SJSA1 (cell line): ENCODE measurements around the gene IL26. TPM values are rescaled to one million over a fixed set of nuclear protein-coding genes. Genes with fewer than 3 reads are reported as not detected.

Source experiments
- DNase-seq, 2 experiments: peaks; one replicate each; pipeline ENCODE4 v3.0.0-alpha.2; 2015 to 2020; ENCODE audit warnings: low spot score in 2 of 2, low read depth in 1 of 2
- H3K27ac ChIP-seq: fragments of 250-450 bp; sonication (Bioruptor Pico); 2 replicates; pipeline ENCODE4 v1.5.1; 2020; ENCODE audit warnings: mild to moderate bottlenecking, moderate library complexity
- H3K27me3 ChIP-seq: fragments of 250-450 bp; sonication (Bioruptor Pico); replicated peaks from 2 replicates; pipeline ENCODE4 v1.5.1; 2020; ENCODE audit warnings: mild to moderate bottlenecking, moderate library complexity
- H3K36me3 ChIP-seq: fragments of 250-450 bp; sonication (Bioruptor Pico); 2 replicates; pipeline ENCODE4 v1.5.1; 2020; ENCODE audit warnings: mild to moderate bottlenecking
- H3K4me1 ChIP-seq: fragments of 250-450 bp; sonication (Bioruptor Pico); replicated peaks from 2 replicates; pipeline ENCODE4 v1.6.1; 2021; ENCODE audit warnings: mild to moderate bottlenecking
- H3K4me3 ChIP-seq: fragments of 250-450 bp; sonication (Bioruptor Pico); 2 replicates; pipeline ENCODE4 v1.5.1; 2020; ENCODE audit warnings: mild to moderate bottlenecking
- H3K9me3 ChIP-seq: fragments of 250-450 bp; sonication (Bioruptor Pico); replicated peaks from 2 replicates; pipeline ENCODE4 v1.5.1; 2020; ENCODE audit warnings: mild to moderate bottlenecking
- total RNA-seq: library from RNA; depleted of rRNA; stranded (reverse); fragments of >200 nt; shearing (Covaris generic); gene quantifications from 2 replicates; pipeline ENCODE4 v1.2.3, GENCODE V29; 2014

Gene IL26
- total RNA-seq, 1 experiment from 2014 or later: not detected

GRCh38 chr12:68252077-68252476, 26.5 kb upstream of the IL26 start:
- Histone ChIP-seq H3K27me3 (no peaks in the 10 kb centered on the region), H3K9me3 (no peaks in the 10 kb centered on the region)

DNA sequence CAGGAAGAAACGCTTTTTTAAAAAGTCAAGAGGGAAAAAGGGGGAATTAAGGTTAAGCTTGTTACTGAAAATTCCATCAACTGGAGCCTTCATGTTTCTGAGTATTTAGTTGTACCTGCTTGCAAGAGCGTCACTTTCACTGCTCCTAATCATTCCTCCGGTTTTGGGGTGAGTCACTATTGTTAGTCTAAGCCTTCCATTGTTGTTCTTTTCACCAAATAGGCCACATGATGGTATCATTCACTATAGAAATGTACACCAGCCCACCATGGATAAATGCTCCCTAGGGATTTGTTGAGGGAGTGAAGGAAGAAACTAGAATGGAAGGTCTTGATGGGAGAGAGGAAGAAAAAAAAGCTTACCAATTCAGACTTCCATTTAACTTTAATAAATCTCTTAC, 24.8 kb upstream of the IL26 start:
- DNase-seq: no peak
- Histone ChIP-seq H3K9me3 (no peaks in the 10 kb centered on the region), H3K27ac (no peak overlapping the region), H3K4me1 (no peaks in the 10 kb centered on the region), H3K36me3 (no peaks in the 10 kb centered on the region), H3K4me3 (no peak overlapping the region), H3K27me3 (no peaks in the 10 kb centered on the region)

More at GRCh38 chr12:68252077-68252476, 26.5 kb upstream of the IL26 start:
- no peak for DNase-seq
- Histone ChIP-seq H3K27ac (no peak overlapping the region), H3K36me3 (no peaks in the 10 kb centered on the region), H3K4me3 (no peak overlapping the region), H3K4me1 (no peaks in the 10 kb centered on the region)

DNA sequence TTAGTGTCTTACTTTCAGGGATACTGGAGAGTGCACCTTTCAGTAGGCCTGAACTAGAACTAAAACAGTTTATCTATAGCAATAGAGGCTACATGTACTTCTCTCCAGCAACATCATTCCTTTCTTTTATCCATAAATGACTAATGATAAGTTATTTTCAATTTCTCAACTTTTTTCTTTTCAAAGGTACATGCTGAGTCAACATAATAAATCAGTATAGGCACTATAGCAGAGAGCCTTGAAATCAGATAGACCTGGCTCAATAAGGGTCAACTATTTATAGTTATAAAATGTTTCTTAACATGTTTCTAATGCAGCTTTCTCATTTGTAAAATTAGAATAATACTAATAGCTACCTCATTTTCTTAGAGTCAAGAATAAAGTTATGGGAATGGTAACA, 22.2 kb upstream of the IL26 start:
- H3K36me3 ChIP-seq: no peaks in the 10 kb centered on the region
- no peaks in the 10 kb centered on the region for H3K9me3 ChIP-seq
- no peaks in the 10 kb centered on the region for H3K27me3 ChIP-seq
- DNase-seq: no peak
- no peaks in the 10 kb centered on the region for H3K4me1 ChIP-seq
- no peak overlapping the region for H3K4me3 ChIP-seq
- no peak overlapping the region for H3K27ac ChIP-seq

GRCh38 chr12:68246350-68246749, 20.7 kb upstream of the IL26 start:
- no peaks in the 10 kb centered on the region for H3K9me3 ChIP-seq
- H3K4me1 ChIP-seq: no peaks in the 10 kb centered on the region
- no peak overlapping the region for H3K4me3 ChIP-seq
- H3K27ac ChIP-seq: no peak overlapping the region
- H3K27me3 ChIP-seq: no peaks in the 10 kb centered on the region
- H3K36me3 ChIP-seq: no peaks in the 10 kb centered on the region
- DNase-seq: no peak

- Histone ChIP-seq H3K36me3 (no peaks in the 10 kb centered on the region), H3K27ac (no peak overlapping the region), H3K27me3 (no peaks in the 10 kb centered on the region), H3K9me3 (no peaks in the 10 kb centered on the region), H3K4me1 (no peaks in the 10 kb centered on the region), H3K4me3 (no peak overlapping the region)
- no peak for DNase-seq
These were observed 19.8 kb upstream of the IL26 start for GRCh38 chr12:68245180-68246021.

GRCh38 chr12:68242777-68243176, 17.2 kb upstream of the IL26 start:
- no peak overlapping the region for H3K27ac ChIP-seq
- no peaks in the 10 kb centered on the region for H3K4me1 ChIP-seq
- H3K27me3 ChIP-seq: no peaks in the 10 kb centered on the region
- H3K4me3 ChIP-seq: no peak overlapping the region
- H3K36me3 ChIP-seq: no peaks in the 10 kb centered on the region
- DNase-seq: no peak
- H3K9me3 ChIP-seq: no peaks in the 10 kb centered on the region

GRCh38 chr12:68240975-68241374, 15.4 kb upstream of the IL26 start:
- no peaks in the 10 kb centered on the region for H3K9me3 ChIP-seq
- H3K27ac ChIP-seq: no peak overlapping the region
- no peaks in the 10 kb centered on the region for H3K27me3 ChIP-seq
- DNase-seq: no peak
- no peaks in the 10 kb centered on the region; the same call in 1 of the 2 replicates for H3K4me1 ChIP-seq
- H3K36me3 ChIP-seq: no peaks in the 10 kb centered on the region
- H3K4me3 ChIP-seq: no peak overlapping the region

DNA sequence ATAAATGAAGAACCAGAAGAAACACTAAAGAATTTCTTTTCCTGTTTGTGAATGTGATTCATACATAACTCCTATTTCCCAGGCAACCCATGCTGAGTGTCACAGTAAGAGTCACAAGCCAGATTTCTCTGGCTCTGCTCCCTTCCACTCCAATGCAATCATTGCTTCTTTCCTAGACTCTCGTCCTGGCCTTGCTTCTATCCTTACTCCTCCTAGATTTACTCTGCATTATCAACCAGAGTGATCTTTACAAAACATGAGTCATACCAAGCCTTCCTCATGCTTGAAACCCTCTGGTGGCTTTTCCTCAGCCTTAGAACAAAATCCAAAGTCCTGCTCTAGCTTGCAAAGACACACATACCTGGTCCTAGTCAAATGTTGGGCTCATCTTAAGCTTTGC, 14.5 kb upstream of the IL26 start:
- DNase-seq: no peak
- H3K27ac ChIP-seq: no peak overlapping the region
- H3K4me3 ChIP-seq: no peak overlapping the region
- H3K9me3 ChIP-seq: no peaks in the 10 kb centered on the region
- H3K36me3 ChIP-seq: no peaks in the 10 kb centered on the region
- 0 out of 2 replicates have a peak, but pooled peaks cover 2% of the 10 kb centered on the region for H3K27me3 ChIP-seq
- no peaks in the 10 kb centered on the region; the same call in 1 of the 2 replicates for H3K4me1 ChIP-seq

GRCh38 chr12:68239309-68239982, 13.8 kb upstream of the IL26 start:
- Histone ChIP-seq H3K4me1 (no peaks in the 10 kb centered on the region; the same call in 1 of the 2 replicates), H3K4me3 (no peak overlapping the region), H3K9me3 (no peaks in the 10 kb centered on the region), H3K36me3 (no peaks in the 10 kb centered on the region), H3K27ac (no peak overlapping the region), H3K27me3 (0 out of 2 replicates have a peak, but pooled peaks cover 2% of the 10 kb centered on the region)
- DNase-seq: no peak

DNA sequence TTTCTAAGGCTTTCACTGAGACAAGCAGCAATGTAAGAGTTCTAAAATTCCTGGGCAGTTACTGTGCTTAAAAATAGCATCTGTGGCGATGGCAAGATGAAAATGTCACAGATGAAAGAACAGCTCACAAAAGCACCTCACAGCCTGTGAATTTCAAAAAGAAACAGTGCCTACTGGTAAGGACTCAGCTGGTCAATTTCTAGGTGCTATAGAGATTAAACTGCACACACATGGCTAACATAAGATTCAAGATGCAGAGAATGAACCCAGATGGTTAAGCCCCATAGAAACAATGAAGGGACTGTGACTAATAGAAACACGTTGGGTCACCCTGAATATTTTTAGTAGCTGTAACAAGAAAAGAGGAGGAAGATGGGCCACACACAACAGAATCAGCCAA, 12.0 kb upstream of the IL26 start:
- no peak overlapping the region for H3K4me3 ChIP-seq
- no peak for DNase-seq
- H3K27me3 ChIP-seq: peaks cover 3% of the 10 kb centered on the region; the same call in 1 of the 2 replicates
- no peaks in the 10 kb centered on the region for H3K9me3 ChIP-seq
- no peaks in the 10 kb centered on the region; the same call in 1 of the 2 replicates for H3K4me1 ChIP-seq
- H3K27ac ChIP-seq: no peak overlapping the region
- H3K36me3 ChIP-seq: no peaks in the 10 kb centered on the region

- H3K27ac ChIP-seq: no peak overlapping the region
- no peak overlapping the region for H3K4me3 ChIP-seq
- no peak for DNase-seq
- peaks cover 7% of the 10 kb centered on the region; the same call in 1 of the 2 replicates for H3K27me3 ChIP-seq
- no peaks in the 10 kb centered on the region for H3K9me3 ChIP-seq
- H3K4me1 ChIP-seq: no peaks in the 10 kb centered on the region; the same call in 1 of the 2 replicates
- no peaks in the 10 kb centered on the region for H3K36me3 ChIP-seq
These were observed 11.5 kb upstream of the IL26 start for GRCh38 chr12:68237078-68237477.

- no peaks in the 10 kb centered on the region for H3K36me3 ChIP-seq
- DNase-seq: no peak
- H3K9me3 ChIP-seq: no peaks in the 10 kb centered on the region
- H3K27me3 ChIP-seq: peaks cover 7% of the 10 kb centered on the region; the same call in 1 of the 2 replicates
- H3K4me1 ChIP-seq: no peaks in the 10 kb centered on the region; the same call in 1 of the 2 replicates
- no peak overlapping the region for H3K4me3 ChIP-seq
- no peak overlapping the region for H3K27ac ChIP-seq
These were observed 10.9 kb upstream of the IL26 start for GRCh38 chr12:68236421-68237059.

GRCh38 chr12:68235576-68235975, 10.0 kb upstream of the IL26 start:
- no peak overlapping the region for H3K27ac ChIP-seq
- H3K27me3 ChIP-seq: peaks cover 7% of the 10 kb centered on the region; the same call in 1 of the 2 replicates
- H3K4me3 ChIP-seq: no peak overlapping the region
- no peaks in the 10 kb centered on the region for H3K36me3 ChIP-seq
- H3K9me3 ChIP-seq: no peaks in the 10 kb centered on the region
- H3K4me1 ChIP-seq: no peaks in the 10 kb centered on the region; the same call in 1 of the 2 replicates
- no peak for DNase-seq
